ENCODE measurements around the gene NFATC2.

NFATC2 gene

GRCh38 chr20:51359401-51359800, 183.1 kb downstream of the NFATC2 start:
- ChIA-PET POLR2A (no interaction called here), CTCF (no interaction called here)
- Histone ChIP-seq H3K4me3 (ENCODE audit: low read depth, low read length) (no peak overlapping the region), H3K4me1 (ENCODE audit: control insufficient read depth, insufficient read depth, low read length) (no peaks in the 10 kb centered on the region), H3K27ac (ENCODE audit: extremely low read depth, low read depth, low read length) (no peak overlapping the region), H3K9me3 (ENCODE audit: control insufficient read depth, insufficient read depth, low read depth, low read length) (no peaks in the 10 kb centered on the region), H3K36me3 (ENCODE audit: control insufficient read depth in 2 of 2, insufficient read depth in 1 of 2, low read length in 2 of 2) (no peaks in the 10 kb centered on the region)
- TF ChIP-seq OSR2 (tag by site-specific recombination; IDR thresholded peaks at IDR 0.05) (no peak), ZBTB21 (tag by site-specific recombination; IDR thresholded peaks at IDR 0.05) (no peak), YY1 (tag by site-specific recombination; IDR thresholded peaks at IDR 0.05) (no peak), ZBTB26 (tag by site-specific recombination; optimal IDR thresholded peaks at IDR 0.05) (no peak), HOXC10 (CRISPR knock-in tag; IDR thresholded peaks at IDR 0.05) (no peak), ZNF19 (tag by site-specific recombination; IDR thresholded peaks at IDR 0.05; ENCODE audit: low read depth) (no peak), SCRT2 (tag by site-specific recombination; IDR thresholded peaks at IDR 0.05) (0 out of 2 replicates have a peak, but pooled peaks have one; percentile 10)

DNA sequence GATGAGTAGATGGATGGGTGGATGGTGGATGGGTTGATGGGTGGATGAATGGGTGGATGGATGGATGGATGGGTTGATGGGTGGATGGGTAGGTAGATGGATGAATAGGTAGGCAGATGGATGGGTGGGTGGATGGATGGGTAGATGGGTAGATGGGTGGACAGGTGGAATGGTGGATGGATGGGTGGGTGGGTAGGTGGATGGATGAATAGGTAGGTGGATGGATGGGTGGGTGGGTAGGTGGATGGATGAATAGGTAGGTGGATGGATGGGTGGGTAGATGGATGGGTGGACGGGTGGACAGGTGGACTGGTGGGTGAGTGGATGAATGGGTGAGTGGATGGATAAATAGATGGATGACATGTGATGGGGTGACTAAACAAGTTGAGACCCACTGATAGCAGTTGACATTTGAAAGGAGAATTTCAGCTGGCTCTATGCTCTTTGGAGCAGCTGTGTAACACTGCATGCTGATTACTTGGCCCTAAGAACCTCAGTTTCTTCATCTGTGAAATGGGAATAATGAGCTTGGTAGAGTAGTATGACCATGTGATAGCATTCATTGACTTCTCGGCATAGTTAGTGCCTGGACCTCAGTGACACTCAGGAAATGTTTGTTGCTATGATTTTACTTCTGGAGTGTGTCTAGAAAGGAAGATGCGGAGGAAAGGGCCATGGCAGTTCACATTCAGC, 184.3 kb downstream of the NFATC2 start:
- Histone ChIP-seq H3K27ac (ENCODE audit: extremely low read depth, low read depth, low read length) (no peak overlapping the region), H3K4me3 (ENCODE audit: low read depth, low read length) (no peak overlapping the region), H3K4me1 (ENCODE audit: control insufficient read depth, insufficient read depth, low read length) (no peaks in the 10 kb centered on the region), H3K9me3 (ENCODE audit: control insufficient read depth, insufficient read depth, low read depth, low read length) (no peaks in the 10 kb centered on the region), H3K36me3 (ENCODE audit: control insufficient read depth in 2 of 2, insufficient read depth in 1 of 2, low read length in 2 of 2) (no peaks in the 10 kb centered on the region)
- ChIA-PET CTCF (interaction anchor here (0.5 kb wide), 1 partner anchor 9 kb away, joined by 3 read pairs; no protein-coding TSS in a partner anchor), POLR2A (no interaction called here)
- TF ChIP-seq ZNF48 (tag by site-specific recombination; IDR thresholded peaks at IDR 0.05) (no peak), ZFHX2 (tag by site-specific recombination; conservative IDR thresholded peaks at IDR 0.05) (peak; percentile 81), ZNF707 (tag by site-specific recombination; IDR thresholded peaks at IDR 0.05) (0 out of 2 replicates have a peak, but pooled peaks have one; percentile 29), EGR2 (tag by site-specific recombination; IDR thresholded peaks at IDR 0.05; ENCODE audit: low read depth) (peak; percentile 96)

GRCh38 chr20:51357543-51357942, 185.0 kb downstream of the NFATC2 start:
- Histone ChIP-seq H3K4me1 (ENCODE audit: control insufficient read depth, insufficient read depth, low read length) (no peaks in the 10 kb centered on the region), H3K36me3 (ENCODE audit: control insufficient read depth in 2 of 2, insufficient read depth in 1 of 2, low read length in 2 of 2) (no peaks in the 10 kb centered on the region), H3K27ac (ENCODE audit: extremely low read depth, low read depth, low read length) (no peak overlapping the region), H3K4me3 (ENCODE audit: low read depth, low read length) (no peak overlapping the region), H3K9me3 (ENCODE audit: control insufficient read depth, insufficient read depth, low read depth, low read length) (no peaks in the 10 kb centered on the region)
- ChIA-PET CTCF (no interaction called here), POLR2A (no interaction called here)
- no peak for TF ChIP-seq OSR2 (tag by site-specific recombination; IDR thresholded peaks at IDR 0.05)
- TF ChIP-seq ZNF366 (tag by site-specific recombination; conservative IDR thresholded peaks at IDR 0.05) = peak; percentile 84

DNA sequence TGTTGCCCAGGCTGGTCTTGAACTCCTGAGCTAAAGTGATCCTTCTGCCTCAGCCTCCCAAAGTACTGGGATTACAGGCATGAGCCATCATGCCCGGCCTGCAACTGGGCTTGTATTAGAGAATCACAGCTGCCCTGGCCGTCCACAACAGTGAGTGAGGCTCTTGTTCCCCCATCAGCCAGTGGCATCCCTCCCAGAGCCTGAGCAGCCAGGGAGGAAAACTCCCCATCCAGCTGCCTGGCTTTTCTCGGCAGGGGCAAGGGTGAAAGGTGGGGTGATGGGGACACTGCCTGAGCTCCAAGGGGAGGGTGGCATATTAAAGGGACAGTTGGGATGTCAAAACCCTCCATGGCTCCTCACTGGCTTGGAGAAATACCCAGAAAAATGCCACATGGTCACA, 185.6 kb downstream of the NFATC2 start:
- Histone ChIP-seq H3K4me3 (ENCODE audit: low read depth, low read length) (no peak overlapping the region), H3K4me1 (ENCODE audit: control insufficient read depth, insufficient read depth, low read length) (no peaks in the 10 kb centered on the region), H3K9me3 (ENCODE audit: control insufficient read depth, insufficient read depth, low read depth, low read length) (no peaks in the 10 kb centered on the region), H3K27ac (ENCODE audit: extremely low read depth, low read depth, low read length) (no peak overlapping the region), H3K36me3 (ENCODE audit: control insufficient read depth in 2 of 2, insufficient read depth in 1 of 2, low read length in 2 of 2) (no peaks in the 10 kb centered on the region)
- CTCF ChIA-PET = interaction anchor here (0.7 to 1.8 kb wide), 3 partner anchors 50 to 375 kb away, joined by 3 to 5 read pairs (median 3); no protein-coding TSS in a partner anchor
- POLR2A ChIA-PET = no interaction called here
- TF ChIP-seq, protein P1, sequence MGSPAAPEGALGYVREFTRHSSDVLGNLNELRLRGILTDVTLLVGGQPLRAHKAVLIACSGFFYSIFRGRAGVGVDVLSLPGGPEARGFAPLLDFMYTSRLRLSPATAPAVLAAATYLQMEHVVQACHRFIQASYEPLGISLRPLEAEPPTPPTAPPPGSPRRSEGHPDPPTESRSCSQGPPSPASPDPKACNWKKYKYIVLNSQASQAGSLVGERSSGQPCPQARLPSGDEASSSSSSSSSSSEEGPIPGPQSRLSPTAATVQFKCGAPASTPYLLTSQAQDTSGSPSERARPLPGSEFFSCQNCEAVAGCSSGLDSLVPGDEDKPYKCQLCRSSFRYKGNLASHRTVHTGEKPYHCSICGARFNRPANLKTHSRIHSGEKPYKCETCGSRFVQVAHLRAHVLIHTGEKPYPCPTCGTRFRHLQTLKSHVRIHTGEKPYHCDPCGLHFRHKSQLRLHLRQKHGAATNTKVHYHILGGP (tag by site-specific recombination; IDR thresholded peaks at IDR 0.05) = no peak
- TF ChIP-seq YY1 (tag by site-specific recombination; IDR thresholded peaks at IDR 0.05) = no peak
- no peak for TF ChIP-seq ZNF514 (tag by site-specific recombination; IDR thresholded peaks at IDR 0.05)
- no peak for TF ChIP-seq ZBTB7A (tag by site-specific recombination; IDR thresholded peaks at IDR 0.05; ENCODE audit: low read depth)
- TF ChIP-seq YY2 (tag by site-specific recombination; IDR thresholded peaks at IDR 0.05) = no peak
- no peak for TF ChIP-seq ZBTB44 (tag by site-specific recombination; IDR thresholded peaks at IDR 0.05)
- no peak for TF ChIP-seq ZNF292 (tag by site-specific recombination; IDR thresholded peaks at IDR 0.05; ENCODE audit: borderline replicate concordance, low read depth)
- TF ChIP-seq ZFP69B (tag by site-specific recombination; IDR thresholded peaks at IDR 0.05) = no peak
- no peak for TF ChIP-seq SP3 (tag by site-specific recombination; IDR thresholded peaks at IDR 0.05)
- no peak for TF ChIP-seq RBAK (tag by site-specific recombination; IDR thresholded peaks at IDR 0.05)
- no peak for TF ChIP-seq ZNF302 (tag by site-specific recombination; IDR thresholded peaks at IDR 0.05; ENCODE audit: low read depth)
- TF ChIP-seq, protein P2, sequence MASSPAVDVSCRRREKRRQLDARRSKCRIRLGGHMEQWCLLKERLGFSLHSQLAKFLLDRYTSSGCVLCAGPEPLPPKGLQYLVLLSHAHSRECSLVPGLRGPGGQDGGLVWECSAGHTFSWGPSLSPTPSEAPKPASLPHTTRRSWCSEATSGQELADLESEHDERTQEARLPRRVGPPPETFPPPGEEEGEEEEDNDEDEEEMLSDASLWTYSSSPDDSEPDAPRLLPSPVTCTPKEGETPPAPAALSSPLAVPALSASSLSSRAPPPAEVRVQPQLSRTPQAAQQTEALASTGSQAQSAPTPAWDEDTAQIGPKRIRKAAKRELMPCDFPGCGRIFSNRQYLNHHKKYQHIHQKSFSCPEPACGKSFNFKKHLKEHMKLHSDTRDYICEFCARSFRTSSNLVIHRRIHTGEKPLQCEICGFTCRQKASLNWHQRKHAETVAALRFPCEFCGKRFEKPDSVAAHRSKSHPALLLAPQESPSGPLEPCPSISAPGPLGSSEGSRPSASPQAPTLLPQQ (tag by site-specific recombination; IDR thresholded peaks at IDR 0.05) = no peak
- no peak for TF ChIP-seq KLF9 (tag by site-specific recombination; IDR thresholded peaks at IDR 0.05; ENCODE audit: low read depth)

All from HEK293 (cell line).